Measurements from ENCODE around the gene ARID5A.

Gene ARID5A

DNA sequence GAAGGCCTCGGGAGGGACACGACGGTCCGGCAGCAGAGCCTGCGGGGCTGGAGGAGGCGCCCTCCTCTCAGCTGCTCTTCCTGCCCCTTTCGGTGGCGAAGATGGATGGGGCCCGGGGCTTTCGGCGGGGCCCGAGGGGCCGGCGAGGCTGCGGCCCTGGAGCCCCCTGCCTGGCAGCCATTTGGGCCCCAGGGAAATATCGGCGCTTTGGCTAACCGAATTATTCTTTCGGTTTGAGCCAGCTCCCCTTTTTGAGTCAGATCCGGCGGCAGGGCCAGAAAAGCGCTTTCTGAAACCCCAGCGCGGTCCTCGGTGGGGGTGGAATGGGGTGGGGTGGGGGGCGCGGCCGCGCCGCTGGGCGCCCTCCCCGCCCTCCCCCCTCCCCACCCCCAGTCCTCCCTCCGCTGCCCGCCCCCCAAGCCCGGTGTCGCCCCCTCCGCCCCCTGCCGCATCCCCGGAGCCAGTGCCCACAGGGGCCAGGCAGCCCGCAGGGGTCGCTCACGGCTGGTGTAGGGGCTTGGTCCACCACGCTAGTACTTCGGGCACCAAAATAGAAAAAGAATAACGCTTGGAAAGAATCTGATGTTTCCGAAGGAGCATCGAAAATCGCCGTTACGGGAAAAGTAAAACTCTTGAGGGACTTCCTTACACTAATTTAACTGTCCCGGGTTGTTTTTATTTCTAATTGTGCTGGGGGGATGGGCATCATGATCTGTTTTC is 9.1 kb upstream of the ARID5A start:
- Histone ChIP-seq H3K4me3 (ENCODE audit: insufficient read depth, low read depth, low read length, poor library complexity, severe bottlenecking) (peak overlapping the region; percentile 76), H3K27me3 (replicated peaks; ENCODE audit: control insufficient read depth, insufficient read depth, low read length, poor library complexity, severe bottlenecking) (no peaks in the 10 kb centered on the region), H3K9me3 (ENCODE audit: control insufficient read depth, low read length) (no peaks in the 10 kb centered on the region), H3K27ac (ENCODE audit: insufficient read depth, low read length, poor library complexity, severe bottlenecking) (peak overlapping the region; percentile 58), H3K36me3 (ENCODE audit: control insufficient read depth, insufficient read depth, low read length) (no peaks in the 10 kb centered on the region), H3K4me1 (ENCODE audit: control insufficient read depth, insufficient read depth, low read length, poor library complexity, severe bottlenecking) (peaks cover 57% of the 10 kb centered on the region)
- peak; percentile 26 to 43 (median 32) for DNase-seq

DNA sequence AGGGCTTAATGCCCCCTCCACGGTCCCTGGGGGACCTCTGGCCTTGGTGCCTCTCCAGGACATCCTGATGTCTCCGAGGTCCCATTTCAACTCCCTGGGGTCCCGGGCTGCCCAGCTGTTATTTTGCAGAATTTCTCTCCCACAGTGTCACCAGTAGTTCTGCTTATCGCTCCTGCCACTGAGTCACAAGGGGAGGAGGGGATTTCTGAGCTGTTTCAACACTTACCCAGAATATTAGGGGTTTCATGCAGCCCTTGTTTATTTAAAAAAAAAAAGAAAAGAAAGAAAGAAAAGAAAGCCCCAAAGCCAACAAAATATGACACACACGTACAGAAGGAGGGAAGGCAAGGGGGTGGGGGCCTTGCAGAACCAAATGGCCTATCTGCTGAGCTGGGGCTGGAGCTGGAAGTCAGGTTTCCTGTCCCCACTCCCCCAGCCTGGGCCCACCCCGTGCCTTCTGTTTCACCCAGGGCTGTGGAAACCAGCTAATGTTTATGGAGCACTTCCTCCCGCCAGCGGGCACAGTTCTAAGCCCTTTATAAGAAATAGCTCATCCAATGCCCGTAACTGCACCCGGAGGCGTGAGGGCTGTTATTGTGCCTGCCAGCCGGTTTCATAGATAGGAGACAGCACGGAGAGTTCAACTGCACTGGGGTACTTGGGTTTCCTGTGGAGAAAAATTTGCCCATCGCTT is 8.4 kb upstream of the ARID5A start:
- Histone ChIP-seq H3K9me3 (ENCODE audit: control insufficient read depth, low read length) (no peaks in the 10 kb centered on the region), H3K4me1 (ENCODE audit: control insufficient read depth, insufficient read depth, low read length, poor library complexity, severe bottlenecking) (peaks cover 59% of the 10 kb centered on the region), H3K4me3 (ENCODE audit: insufficient read depth, low read depth, low read length, poor library complexity, severe bottlenecking) (peak overlapping the region; percentile 42), H3K27me3 (replicated peaks; ENCODE audit: control insufficient read depth, insufficient read depth, low read length, poor library complexity, severe bottlenecking) (no peaks in the 10 kb centered on the region), H3K36me3 (ENCODE audit: control insufficient read depth, insufficient read depth, low read length) (no peaks in the 10 kb centered on the region), H3K27ac (ENCODE audit: insufficient read depth, low read length, poor library complexity, severe bottlenecking) (peak overlapping the region; percentile 11)
- peak in 2 of 3 donors; percentile 27 to 44 for DNase-seq

DNA sequence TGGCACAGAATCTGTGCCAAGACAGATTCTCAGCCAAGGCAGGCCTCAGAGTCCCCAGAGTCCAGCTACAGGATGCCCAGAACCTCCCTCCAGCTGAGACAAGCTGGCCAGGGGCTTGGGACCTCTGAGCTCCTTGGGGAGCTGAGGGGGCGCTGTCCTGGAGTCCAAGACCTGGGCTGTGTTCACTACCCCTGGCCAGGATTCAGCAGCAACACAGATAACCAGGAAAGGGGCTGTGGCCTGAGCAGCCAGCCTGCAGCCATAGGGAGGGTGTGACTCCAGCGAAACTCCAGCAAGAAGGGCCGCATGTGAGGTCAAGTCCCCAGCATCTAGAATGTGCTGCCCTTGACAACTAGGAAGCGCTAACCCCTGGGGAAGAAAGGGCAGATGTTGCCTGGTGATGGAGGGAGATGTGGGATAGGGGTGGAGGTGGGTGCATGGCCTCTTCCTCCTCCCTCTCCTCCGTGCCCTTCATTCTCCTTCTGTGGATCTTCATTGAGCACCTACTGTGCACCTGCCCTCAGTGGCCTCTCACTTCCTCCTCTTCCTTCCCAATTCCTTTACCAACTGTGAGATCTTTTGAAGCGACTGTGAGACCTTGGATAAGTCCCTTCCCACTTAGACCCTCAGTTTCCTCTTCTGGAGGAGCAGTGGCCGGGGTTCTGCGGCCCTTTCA is 7.7 kb upstream of the ARID5A start:
- DNase-seq = no peak
- peak overlapping the region; percentile 11 for H3K27ac ChIP-seq (ENCODE audit: insufficient read depth, low read length, poor library complexity, severe bottlenecking)
- no peaks in the 10 kb centered on the region for H3K27me3 ChIP-seq (replicated peaks; ENCODE audit: control insufficient read depth, insufficient read depth, low read length, poor library complexity, severe bottlenecking)
- no peak overlapping the region for H3K4me3 ChIP-seq (ENCODE audit: insufficient read depth, low read depth, low read length, poor library complexity, severe bottlenecking)
- peaks cover 56% of the 10 kb centered on the region for H3K4me1 ChIP-seq (ENCODE audit: control insufficient read depth, insufficient read depth, low read length, poor library complexity, severe bottlenecking)
- H3K9me3 ChIP-seq (ENCODE audit: control insufficient read depth, low read length) = no peaks in the 10 kb centered on the region
- no peaks in the 10 kb centered on the region for H3K36me3 ChIP-seq (ENCODE audit: control insufficient read depth, insufficient read depth, low read length)

DNA sequence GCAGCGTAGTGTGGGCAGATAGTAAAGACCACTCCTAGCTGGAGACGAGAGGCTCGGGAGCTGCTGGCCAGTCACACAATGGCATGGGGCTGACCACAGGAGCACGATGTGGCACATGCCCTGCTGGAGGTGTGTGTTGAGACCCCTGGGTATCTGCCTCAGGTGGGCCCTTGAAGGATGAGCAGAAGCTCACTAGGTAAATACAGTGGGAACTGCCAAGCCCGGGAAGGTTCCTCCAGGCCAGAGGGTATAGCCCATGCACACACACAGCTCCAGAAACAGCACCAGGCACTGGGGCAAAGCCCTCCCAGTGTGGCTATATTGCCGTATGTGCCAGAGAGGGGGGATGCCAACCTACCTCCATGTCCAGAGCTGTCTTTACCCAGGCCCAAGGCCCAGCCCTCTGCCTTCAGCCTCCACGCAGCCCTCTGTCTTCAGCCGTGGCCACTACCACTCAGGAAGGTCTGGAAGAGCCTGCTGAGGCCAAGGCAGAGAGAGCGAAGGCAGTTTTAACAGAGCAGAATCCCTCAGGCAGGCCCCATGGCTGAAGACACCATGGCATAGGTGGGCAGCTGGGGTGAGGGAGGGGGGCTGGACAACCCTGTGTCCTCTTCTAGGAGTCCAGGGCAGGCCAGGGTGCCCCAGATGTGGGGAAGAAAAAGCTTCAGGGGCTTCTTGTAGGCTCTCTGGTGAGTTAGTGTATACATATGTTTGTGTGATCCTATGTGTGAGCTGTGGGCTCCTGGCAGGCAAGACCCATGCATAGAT is 7.0 kb upstream of the ARID5A start:
- no peak for DNase-seq
- H3K36me3 ChIP-seq (ENCODE audit: control insufficient read depth, insufficient read depth, low read length) = no peaks in the 10 kb centered on the region

DNA sequence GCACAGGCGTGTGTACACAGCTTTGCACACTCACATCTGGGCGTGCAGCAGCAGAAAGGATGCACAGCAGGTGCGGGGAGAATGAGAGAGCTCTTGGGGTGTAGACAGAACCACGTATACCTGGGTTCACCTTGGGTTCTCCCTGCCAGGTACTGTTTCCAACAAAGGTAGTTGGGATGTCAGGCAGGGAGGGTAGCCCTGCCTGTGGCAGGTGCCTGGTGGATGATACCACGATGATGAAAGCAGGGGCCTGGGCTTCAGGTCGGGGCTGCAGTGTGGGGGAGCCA is 6.5 kb upstream of the ARID5A start:
- Histone ChIP-seq H3K36me3 (ENCODE audit: control insufficient read depth, insufficient read depth, low read length) (no peaks in the 10 kb centered on the region), H3K9me3 (ENCODE audit: control insufficient read depth, low read length) (no peaks in the 10 kb centered on the region), H3K4me3 (ENCODE audit: insufficient read depth, low read depth, low read length, poor library complexity, severe bottlenecking) (no peak overlapping the region), H3K27ac (ENCODE audit: insufficient read depth, low read length, poor library complexity, severe bottlenecking) (no peak overlapping the region), H3K4me1 (ENCODE audit: control insufficient read depth, insufficient read depth, low read length, poor library complexity, severe bottlenecking) (peaks cover 44% of the 10 kb centered on the region), H3K27me3 (replicated peaks; ENCODE audit: control insufficient read depth, insufficient read depth, low read length, poor library complexity, severe bottlenecking) (no peaks in the 10 kb centered on the region)
- DNase-seq = no peak

More for the DNA sequence above, 7.0 kb upstream of the ARID5A start:
- no peak overlapping the region for H3K27ac ChIP-seq (ENCODE audit: insufficient read depth, low read length, poor library complexity, severe bottlenecking)
- H3K4me3 ChIP-seq (ENCODE audit: insufficient read depth, low read depth, low read length, poor library complexity, severe bottlenecking) = no peak overlapping the region
- H3K27me3 ChIP-seq (replicated peaks; ENCODE audit: control insufficient read depth, insufficient read depth, low read length, poor library complexity, severe bottlenecking) = no peaks in the 10 kb centered on the region
- H3K9me3 ChIP-seq (ENCODE audit: control insufficient read depth, low read length) = no peaks in the 10 kb centered on the region
- H3K4me1 ChIP-seq (ENCODE audit: control insufficient read depth, insufficient read depth, low read length, poor library complexity, severe bottlenecking) = peaks cover 49% of the 10 kb centered on the region

DNA sequence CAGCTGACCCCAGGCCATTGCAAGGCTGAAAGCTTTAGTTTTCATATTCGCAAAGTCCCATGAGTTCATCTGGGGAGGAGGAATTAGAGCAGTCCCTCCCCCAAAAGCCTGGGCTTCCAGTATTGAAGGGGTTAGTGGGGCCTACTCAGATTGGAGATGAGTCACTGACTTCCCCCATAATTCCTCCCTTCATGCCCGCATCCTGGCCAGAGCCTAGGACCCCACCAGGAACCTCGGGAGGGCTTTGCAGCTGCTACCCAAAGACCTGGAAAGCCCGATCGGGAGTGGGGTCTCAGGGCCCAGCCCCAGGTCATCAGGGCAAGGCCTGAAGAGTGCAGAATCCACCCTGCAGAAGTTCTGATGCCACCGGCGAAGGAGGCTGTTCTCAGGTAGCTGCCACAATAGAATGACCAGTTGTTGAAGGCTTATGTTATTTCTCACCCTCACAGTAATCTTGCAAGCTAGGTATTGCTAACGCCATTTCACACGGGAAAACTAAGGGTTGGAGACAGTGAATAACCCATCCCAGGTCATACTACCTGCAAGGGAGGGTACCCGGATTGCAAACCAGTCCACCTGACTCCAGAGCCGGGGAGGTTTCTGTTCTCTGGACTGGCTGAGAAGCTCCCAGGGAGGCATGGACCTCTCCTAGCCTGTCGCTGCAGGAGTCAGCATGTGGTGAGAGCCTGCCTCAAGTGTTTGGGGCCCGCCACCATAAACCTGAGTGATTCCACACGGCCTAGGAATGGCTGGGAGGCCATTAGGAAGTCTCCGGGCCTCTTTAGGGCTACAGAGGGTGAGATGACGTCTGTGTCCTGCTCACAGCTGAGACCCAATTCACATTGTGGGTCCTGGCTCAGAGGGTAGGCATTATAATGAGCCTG is 5.8 kb upstream of the ARID5A start:
- DNase-seq = no peak
- Histone ChIP-seq H3K9me3 (ENCODE audit: control insufficient read depth, low read length) (no peaks in the 10 kb centered on the region), H3K4me1 (ENCODE audit: control insufficient read depth, insufficient read depth, low read length, poor library complexity, severe bottlenecking) (peaks cover 44% of the 10 kb centered on the region), H3K27me3 (replicated peaks; ENCODE audit: control insufficient read depth, insufficient read depth, low read length, poor library complexity, severe bottlenecking) (no peaks in the 10 kb centered on the region), H3K4me3 (ENCODE audit: insufficient read depth, low read depth, low read length, poor library complexity, severe bottlenecking) (no peak overlapping the region), H3K27ac (ENCODE audit: insufficient read depth, low read length, poor library complexity, severe bottlenecking) (no peak overlapping the region), H3K36me3 (ENCODE audit: control insufficient read depth, insufficient read depth, low read length) (no peaks in the 10 kb centered on the region)

DNA sequence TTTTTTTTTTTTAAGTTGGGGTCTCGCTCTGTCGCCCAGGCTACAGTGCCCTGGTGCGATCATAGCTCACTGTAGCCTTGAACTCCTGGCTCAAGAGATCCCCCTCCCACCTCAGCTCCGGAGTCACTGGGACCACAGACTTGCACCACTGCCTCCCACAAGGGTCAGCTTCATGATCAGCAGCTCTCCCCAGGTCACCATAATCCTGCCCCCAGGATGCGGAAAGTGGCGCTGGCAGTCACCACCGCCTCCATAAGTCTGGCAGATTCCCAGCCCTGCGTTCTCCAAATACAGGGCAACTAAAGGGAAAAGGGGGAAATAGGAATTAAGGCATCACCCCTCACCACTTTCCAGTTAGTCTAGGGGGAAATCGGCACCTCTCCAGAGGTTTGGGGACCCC is 5.2 kb upstream of the ARID5A start:
- Histone ChIP-seq H3K36me3 (ENCODE audit: control insufficient read depth, insufficient read depth, low read length) (no peaks in the 10 kb centered on the region), H3K27me3 (replicated peaks; ENCODE audit: control insufficient read depth, insufficient read depth, low read length, poor library complexity, severe bottlenecking) (no peaks in the 10 kb centered on the region), H3K27ac (ENCODE audit: insufficient read depth, low read length, poor library complexity, severe bottlenecking) (peak overlapping the region; percentile 61), H3K4me3 (ENCODE audit: insufficient read depth, low read depth, low read length, poor library complexity, severe bottlenecking) (peak overlapping the region; percentile 15), H3K9me3 (ENCODE audit: control insufficient read depth, low read length) (no peaks in the 10 kb centered on the region), H3K4me1 (ENCODE audit: control insufficient read depth, insufficient read depth, low read length, poor library complexity, severe bottlenecking) (peaks cover 49% of the 10 kb centered on the region)
- no peak for DNase-seq

DNA sequence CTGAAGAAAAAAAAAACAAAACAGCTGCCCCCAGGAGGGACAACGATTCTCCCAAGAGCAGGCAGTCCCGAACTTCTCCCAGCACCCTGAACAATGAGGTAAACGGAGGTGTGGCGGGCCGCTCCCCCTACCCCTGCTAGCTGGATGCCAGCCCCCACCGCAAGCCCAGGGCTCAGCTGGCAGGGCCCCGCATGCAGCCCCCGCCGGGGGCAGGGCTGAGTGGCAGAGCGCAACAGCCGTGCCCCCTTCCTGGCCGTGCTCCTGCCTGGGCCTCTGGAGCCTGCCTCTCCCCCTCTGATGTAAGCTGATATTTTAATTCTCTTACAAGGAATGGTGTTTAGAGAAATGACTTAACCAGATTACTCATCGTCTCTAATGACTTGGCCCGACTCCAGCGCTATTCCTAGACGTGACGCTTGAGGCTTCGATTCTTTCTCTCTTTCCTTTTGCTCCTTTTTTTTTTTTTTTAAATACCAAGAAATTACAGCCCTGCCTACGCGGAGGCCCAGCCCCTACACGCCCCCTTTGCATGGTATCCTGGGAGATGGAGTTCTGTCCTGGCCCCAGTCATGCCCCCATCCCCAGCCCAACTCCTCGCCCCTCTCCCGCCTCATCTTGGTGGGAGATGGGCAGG is 4.6 kb upstream of the ARID5A start:
- H3K36me3 ChIP-seq (ENCODE audit: control insufficient read depth, insufficient read depth, low read length) = no peaks in the 10 kb centered on the region
- no peaks in the 10 kb centered on the region for H3K9me3 ChIP-seq (ENCODE audit: control insufficient read depth, low read length)
- H3K4me3 ChIP-seq (ENCODE audit: insufficient read depth, low read depth, low read length, poor library complexity, severe bottlenecking) = peak overlapping the region; percentile 15
- peaks cover 43% of the 10 kb centered on the region for H3K4me1 ChIP-seq (ENCODE audit: control insufficient read depth, insufficient read depth, low read length, poor library complexity, severe bottlenecking)
- DNase-seq = peak; percentile 79 to 81 (median 80)
- no peaks in the 10 kb centered on the region for H3K27me3 ChIP-seq (replicated peaks; ENCODE audit: control insufficient read depth, insufficient read depth, low read length, poor library complexity, severe bottlenecking)
- H3K27ac ChIP-seq (ENCODE audit: insufficient read depth, low read length, poor library complexity, severe bottlenecking) = peak overlapping the region; percentile 61

All from effector memory CD4-positive, alpha-beta T cell (primary cell).